ENCODE results near the gene ENTREP1. TPM values are rescaled to one million over a fixed set of nuclear protein-coding genes. Genes with fewer than 3 reads are reported as not detected.
"Not testable (repeated sequence)": the region's sequence is repeated elsewhere in the genome, so short reads cannot be mapped to it uniquely, and the experiment has no call there.

The ENTREP1 gene
- total and polyA plus RNA-seq, 5 donors, result 14.7 to 29.2 (median 25.0) TPM

DNA sequence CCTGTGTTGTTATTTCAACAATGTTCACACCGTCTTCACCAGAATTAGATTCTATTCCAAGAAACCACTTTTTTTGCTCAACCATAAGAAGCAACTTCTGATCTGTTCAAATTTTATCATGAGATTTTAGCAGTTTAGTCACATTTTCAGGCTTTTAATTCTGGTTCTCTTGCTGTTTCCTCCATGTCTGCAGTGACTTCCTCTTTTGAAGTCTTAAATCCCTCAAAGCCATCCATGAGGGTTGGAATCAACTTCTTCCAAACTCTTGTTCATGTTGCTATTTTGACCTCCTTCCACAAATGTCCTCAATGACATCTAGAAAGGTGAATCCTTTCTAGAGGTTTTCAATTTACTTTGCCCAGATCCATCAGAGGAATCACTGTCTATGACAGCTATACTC is 25.7 kb upstream of the ENTREP1 start:
- H3K4me3 ChIP-seq (ENCODE audit: low read length), result no peak overlapping the region
- ATAC-seq (no peak), DNase-seq (no peak)
- no peaks in the 10 kb centered on the region for H3K9me3 ChIP-seq (ENCODE audit: control insufficient read depth, low read length)
- intact Hi-C loops (cut with DNase I), result loop anchor here in 1 of 4 donors (10.0 kb wide), 1 partner anchor 85 kb away; no protein-coding TSS in a partner anchor
- H3K4me1 ChIP-seq (ENCODE audit: control insufficient read depth, insufficient read depth, low read length), result no peaks in the 10 kb centered on the region
- H3K27me3 ChIP-seq (ENCODE audit: control insufficient read depth, insufficient read depth), result no peaks in the 10 kb centered on the region
- WGBS, result 49% methylated on average over 1 of the region's 1 CpG
- H3K27ac ChIP-seq (ENCODE audit: low read length), result no peak overlapping the region

DNA sequence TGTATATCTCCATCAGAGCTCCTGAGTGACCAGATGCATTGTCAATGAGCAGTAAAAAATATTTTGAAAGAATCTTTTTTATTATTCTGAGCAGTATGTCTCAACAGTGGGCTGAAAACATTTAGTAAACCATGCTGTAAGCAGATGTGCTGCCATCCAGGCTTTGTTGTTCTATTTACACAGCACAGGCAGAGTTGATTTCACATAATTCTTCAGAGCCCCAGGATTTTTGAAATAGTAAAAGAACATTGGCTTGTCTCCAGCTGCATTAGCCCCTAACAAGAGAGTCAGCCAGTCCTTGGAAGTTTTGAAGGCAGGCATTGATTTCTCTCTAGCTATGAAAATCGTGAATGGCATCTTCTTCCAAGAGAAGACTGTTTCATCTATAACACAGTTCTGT is 25.2 kb upstream of the ENTREP1 start:
- intact Hi-C loops (cut with DNase I), result loop anchor here in 1 of 4 donors (10.0 kb wide), 1 partner anchor 85 kb away; no protein-coding TSS in a partner anchor
- no peak overlapping the region for H3K4me3 ChIP-seq (ENCODE audit: low read length)
- H3K4me1 ChIP-seq (ENCODE audit: control insufficient read depth, insufficient read depth, low read length), result no peaks in the 10 kb centered on the region
- no peak overlapping the region for H3K27ac ChIP-seq (ENCODE audit: low read length)
- ATAC-seq (no peak), DNase-seq (no peak)
- H3K9me3 ChIP-seq (ENCODE audit: control insufficient read depth, low read length), result no peaks in the 10 kb centered on the region
- 49% methylated on average over 1 of the region's 1 CpG for WGBS
- H3K27me3 ChIP-seq (ENCODE audit: control insufficient read depth, insufficient read depth), result no peaks in the 10 kb centered on the region

- no peaks in the 10 kb centered on the region for H3K9me3 ChIP-seq (ENCODE audit: control insufficient read depth, low read length)
- no peak overlapping the region for H3K4me3 ChIP-seq (ENCODE audit: low read length)
- intact Hi-C loops (cut with DNase I), result no loop called here
- 75% methylated on average over 2 of the region's 2 CpGs for WGBS
- ATAC-seq, result no peak
- H3K27me3 ChIP-seq (ENCODE audit: control insufficient read depth, insufficient read depth), result no peaks in the 10 kb centered on the region
- no peak for DNase-seq
- H3K4me1 ChIP-seq (ENCODE audit: control insufficient read depth, insufficient read depth, low read length), result no peaks in the 10 kb centered on the region
- H3K27ac ChIP-seq (ENCODE audit: low read length), result no peak overlapping the region
These were observed 21.7 kb upstream of the ENTREP1 start for GRCh38 chr9:69303331-69303730.

DNA sequence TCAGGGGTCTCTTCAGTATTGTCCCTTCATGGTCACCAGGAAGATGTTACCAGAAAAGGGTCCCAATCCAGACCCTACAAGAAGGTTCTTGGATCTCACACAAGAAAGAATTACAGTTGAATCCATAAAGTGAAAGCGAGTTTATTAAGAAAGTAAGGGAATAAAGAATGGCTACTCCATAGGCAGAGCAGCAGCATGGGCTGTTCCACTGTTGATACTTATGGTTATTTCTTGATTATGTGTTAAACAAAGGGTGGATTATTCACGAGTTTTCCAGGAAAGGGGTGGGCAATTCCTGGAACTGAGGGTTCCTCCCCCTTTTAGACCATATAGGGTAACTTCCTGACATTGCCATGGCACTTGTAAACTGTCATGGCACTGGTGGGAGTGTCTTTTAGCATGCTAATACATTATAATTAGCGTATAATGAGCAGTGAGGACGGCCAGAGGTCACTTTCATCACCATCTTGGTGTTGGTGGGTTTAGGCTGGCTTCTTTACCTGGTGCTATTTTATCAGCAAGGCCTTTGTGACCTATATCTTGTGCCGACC is 18.0 kb upstream of the ENTREP1 start:
- H3K27me3 ChIP-seq (ENCODE audit: control insufficient read depth, insufficient read depth); H3K4me3 ChIP-seq (ENCODE audit: low read length); ATAC-seq; H3K4me1 ChIP-seq (ENCODE audit: control insufficient read depth, insufficient read depth, low read length); H3K27ac ChIP-seq (ENCODE audit: low read length); intact Hi-C loops (cut with DNase I); DNase-seq; H3K9me3 ChIP-seq (ENCODE audit: control insufficient read depth, low read length): not testable (repeated sequence)
- WGBS, result 71% methylated on average over 5 of the region's 5 CpGs

DNA sequence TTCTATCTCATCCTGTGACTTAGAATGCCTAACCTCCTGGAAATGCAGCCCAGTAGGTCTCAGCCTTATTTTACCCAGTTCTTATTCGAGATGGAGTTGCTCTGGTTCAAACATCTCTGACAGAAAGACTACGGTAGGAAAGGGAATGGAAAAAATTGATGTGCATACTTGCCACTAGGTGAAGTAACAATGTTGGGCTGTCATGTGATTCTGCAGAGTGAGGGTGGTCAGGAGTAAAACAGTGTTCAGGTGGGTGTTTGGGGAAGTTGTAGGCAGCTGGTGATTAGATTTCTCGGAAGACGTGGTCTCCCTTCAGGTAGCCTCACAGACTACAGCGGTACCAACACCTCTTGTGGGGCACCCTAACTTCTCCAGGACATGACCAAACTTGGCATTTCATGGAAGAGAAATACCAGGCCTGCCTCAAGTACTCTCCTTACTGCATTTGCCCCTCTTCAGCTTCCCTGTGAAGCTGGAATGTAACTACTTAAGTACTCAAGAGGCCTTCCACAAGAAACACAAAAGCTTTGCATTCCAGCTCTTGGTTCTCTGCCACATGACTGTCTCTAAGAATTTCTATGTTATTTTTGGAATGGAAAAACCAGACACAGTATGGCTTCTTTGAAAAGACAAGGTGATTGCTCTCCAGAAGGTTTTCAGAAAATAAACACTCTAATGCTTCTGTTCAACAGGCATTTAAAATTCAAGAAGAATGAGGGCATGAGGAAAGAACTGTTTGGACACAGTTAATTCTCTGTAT is 17.4 kb upstream of the ENTREP1 start:
- H3K9me3 ChIP-seq (ENCODE audit: control insufficient read depth, low read length), result no peaks in the 10 kb centered on the region
- H3K4me3 ChIP-seq (ENCODE audit: low read length), result no peak overlapping the region
- H3K27me3 ChIP-seq (ENCODE audit: control insufficient read depth, insufficient read depth), result no peaks in the 10 kb centered on the region
- peak overlapping the region; percentile 25 for H3K27ac ChIP-seq (ENCODE audit: low read length)
- DNase-seq (no peak), ATAC-seq (peak in 1 of 2 donors; percentile 29)
- 68% methylated on average over 5 of the region's 5 CpGs for WGBS
- intact Hi-C loops (cut with DNase I), result no loop called here
- H3K4me1 ChIP-seq (ENCODE audit: control insufficient read depth, insufficient read depth, low read length), result no peaks in the 10 kb centered on the region

GRCh38 chr9:69308206-69308931 is 16.6 kb upstream of the ENTREP1 start:
- Histone ChIP-seq H3K27ac (ENCODE audit: low read length) (no peak overlapping the region), H3K4me1 (ENCODE audit: control insufficient read depth, insufficient read depth, low read length) (no peaks in the 10 kb centered on the region)
- intact Hi-C loops (cut with DNase I), result no loop called here

DNA sequence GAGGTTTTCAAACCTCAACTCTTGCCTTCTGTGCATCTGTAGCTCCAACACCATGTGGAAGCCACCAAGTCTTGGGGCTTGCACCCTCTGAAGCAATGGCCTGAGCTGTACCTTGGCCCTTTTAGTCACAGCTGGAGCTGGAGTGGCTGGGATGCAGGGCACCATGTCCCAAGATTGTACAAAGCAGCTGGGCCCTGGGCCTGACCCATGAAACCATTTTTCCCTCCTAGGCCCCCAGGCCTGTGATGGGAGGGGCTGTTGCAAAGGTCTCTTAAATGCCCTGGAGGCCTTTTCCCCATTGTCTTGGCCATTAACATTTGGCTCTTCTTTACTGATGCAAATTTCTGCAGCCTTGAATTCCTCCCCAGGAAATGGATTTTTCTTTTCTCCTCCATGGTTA is 11.8 kb upstream of the ENTREP1 start:
- Histone ChIP-seq H3K4me1 (ENCODE audit: control insufficient read depth, insufficient read depth, low read length) (no peaks in the 10 kb centered on the region), H3K27me3 (ENCODE audit: control insufficient read depth, insufficient read depth) (no peaks in the 10 kb centered on the region), H3K9me3 (ENCODE audit: control insufficient read depth, low read length) (no peaks in the 10 kb centered on the region), H3K4me3 (ENCODE audit: low read length) (no peak overlapping the region), H3K27ac (ENCODE audit: low read length) (no peak overlapping the region)
- intact Hi-C loops (cut with DNase I), result no loop called here
- ATAC-seq (no peak), DNase-seq (no peak)

More at GRCh38 chr9:69308206-69308931, 16.6 kb upstream of the ENTREP1 start:
- ATAC-seq (no peak), DNase-seq (no peak)
- Histone ChIP-seq H3K27me3 (ENCODE audit: control insufficient read depth, insufficient read depth) (no peaks in the 10 kb centered on the region), H3K9me3 (ENCODE audit: control insufficient read depth, low read length) (no peaks in the 10 kb centered on the region), H3K4me3 (ENCODE audit: low read length) (no peak overlapping the region)
- 81% methylated on average over 5 of the region's 5 CpGs for WGBS

GRCh38 chr9:69314547-69314946 is 10.5 kb upstream of the ENTREP1 start:
- intact Hi-C loops (cut with DNase I), result no loop called here
- ATAC-seq, result no peak
- WGBS, result 65% methylated on average over 1 of the region's 1 CpG

GRCh38 chr9:69317081-69317480 is 7.9 kb upstream of the ENTREP1 start:
- intact Hi-C loops (cut with DNase I), result no loop called here
- Histone ChIP-seq H3K9me3 (ENCODE audit: control insufficient read depth, low read length) (no peaks in the 10 kb centered on the region), H3K27me3 (ENCODE audit: control insufficient read depth, insufficient read depth) (no peaks in the 10 kb centered on the region), H3K4me1 (ENCODE audit: control insufficient read depth, insufficient read depth, low read length) (no peaks in the 10 kb centered on the region), H3K4me3 (ENCODE audit: low read length) (no peak overlapping the region), H3K27ac (ENCODE audit: low read length) (no peak overlapping the region)
- no peak for ATAC-seq
- DNase-seq, result no peak
- WGBS, result 76% methylated on average over 2 of the region's 2 CpGs

More at GRCh38 chr9:69314547-69314946, 10.5 kb upstream of the ENTREP1 start:
- DNase-seq, result no peak
- Histone ChIP-seq H3K9me3 (ENCODE audit: control insufficient read depth, low read length) (no peaks in the 10 kb centered on the region), H3K27ac (ENCODE audit: low read length) (no peak overlapping the region), H3K4me3 (ENCODE audit: low read length) (no peak overlapping the region), H3K27me3 (ENCODE audit: control insufficient read depth, insufficient read depth) (no peaks in the 10 kb centered on the region), H3K4me1 (ENCODE audit: control insufficient read depth, insufficient read depth, low read length) (no peaks in the 10 kb centered on the region)

DNA sequence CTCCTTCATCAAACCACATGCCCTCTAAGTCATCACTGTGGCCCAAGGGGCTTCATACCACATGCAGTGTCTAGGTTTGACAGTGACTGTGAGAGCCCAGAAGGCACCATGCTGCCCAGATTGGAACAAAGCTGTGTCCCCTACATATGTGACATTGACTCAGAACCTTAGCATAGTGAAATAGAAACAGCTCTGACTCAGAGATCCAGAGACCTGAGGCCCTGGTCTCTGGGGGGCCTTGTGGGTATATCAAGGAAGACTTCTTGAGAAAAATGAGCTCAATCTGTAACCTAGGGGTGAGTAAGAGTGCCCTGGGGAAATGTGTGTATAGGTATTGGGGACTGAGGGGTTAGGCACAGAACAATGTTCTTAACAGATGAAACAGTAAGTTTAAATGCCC is 7.1 kb upstream of the ENTREP1 start:
- H3K4me3 ChIP-seq (ENCODE audit: low read length), result no peak overlapping the region
- no peak for DNase-seq
- intact Hi-C loops (cut with DNase I), result no loop called here
- no peaks in the 10 kb centered on the region for H3K27me3 ChIP-seq (ENCODE audit: control insufficient read depth, insufficient read depth)
- no peak for ATAC-seq
- H3K27ac ChIP-seq (ENCODE audit: low read length), result no peak overlapping the region
- H3K4me1 ChIP-seq (ENCODE audit: control insufficient read depth, insufficient read depth, low read length), result no peaks in the 10 kb centered on the region
- H3K9me3 ChIP-seq (ENCODE audit: control insufficient read depth, low read length), result no peaks in the 10 kb centered on the region

DNA sequence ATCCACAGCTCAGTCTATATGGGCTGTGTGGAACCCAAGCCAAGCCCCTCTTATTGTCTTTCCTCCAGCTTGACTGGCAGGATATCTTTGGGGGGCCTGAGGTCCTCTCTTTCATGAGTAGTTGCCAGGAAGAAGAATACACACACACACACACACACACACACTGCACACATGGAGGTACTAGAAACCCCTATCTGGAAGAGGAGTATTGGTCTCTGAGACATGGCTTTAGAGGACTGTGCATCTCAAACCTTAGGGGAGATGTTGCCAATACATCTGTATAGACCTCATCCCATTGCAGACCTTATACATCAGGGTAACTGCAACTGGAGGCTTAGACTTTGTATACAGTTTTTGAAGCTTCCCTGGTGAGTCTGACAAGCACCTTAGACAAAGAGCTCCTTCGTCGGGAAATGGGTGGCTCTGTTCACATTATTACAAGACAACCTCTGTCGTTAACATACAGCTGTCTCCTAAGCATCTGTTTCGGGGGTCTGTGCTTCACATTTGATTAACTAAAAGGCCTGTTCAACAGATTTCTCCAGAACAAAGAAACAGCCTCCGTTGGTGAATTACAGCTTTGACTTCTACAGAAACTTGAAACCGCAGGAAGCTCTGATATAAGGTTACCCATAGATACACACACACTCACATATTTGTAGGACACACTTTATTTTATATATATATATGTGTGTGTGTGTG is 5.5 kb upstream of the ENTREP1 start:
- intact Hi-C loops (cut with DNase I), result loop anchor here in 2 of 4 donors (10.0 kb wide), 1 partner anchor 65 kb away; no protein-coding TSS in a partner anchor
- no peak for DNase-seq
- Histone ChIP-seq H3K4me1 (ENCODE audit: control insufficient read depth, insufficient read depth, low read length) (no peaks in the 10 kb centered on the region), H3K27me3 (ENCODE audit: control insufficient read depth, insufficient read depth) (no peaks in the 10 kb centered on the region), H3K9me3 (ENCODE audit: control insufficient read depth, low read length) (no peaks in the 10 kb centered on the region), H3K27ac (ENCODE audit: low read length) (no peak overlapping the region), H3K4me3 (ENCODE audit: low read length) (no peak overlapping the region)
- no peak for ATAC-seq
- 64% methylated on average over 6 of the region's 6 CpGs for WGBS
